B cell (primary cell): ENCODE measurements around the gene ACOXL. TPM values are rescaled to one million over a fixed set of nuclear protein-coding genes. Genes with fewer than 3 reads are reported as not detected.

Experiments
- ATAC-seq: fragments of 200-7000 bp; cut with Tn5 transposase; one replicate; pipeline ENCODE4 v1.10.0; 2021; ENCODE audit warnings: low read depth, mild to moderate bottlenecking, moderate number of reproducible peaks, moderate library complexity
- CTCF ChIA-PET: fragments of 350-600 bp; sonication (Branson Sonifier 250); formaldehyde crosslinking; loops from one replicate; lab custom pipeline; 2021; ENCODE audit warnings: antibody characterized with exemption, inconsistent platforms; lab: Charles Lee
- POLR2A ChIA-PET: fragments of 350-600 bp; sonication (Branson Sonifier 250); formaldehyde crosslinking; loops from one replicate; lab custom pipeline; 2021; ENCODE audit warnings: antibody characterized with exemption; lab: Charles Lee
- DNase-seq: peaks from one replicate; pipeline ENCODE4 v3.0.0; 2013
- H2AFZ ChIP-seq: 2 replicates; pipeline ENCODE4 v1.6.1; 2012; ENCODE audit warnings: mild to moderate bottlenecking, low read depth, low read length; ENCODE audit not compliant: insufficient read depth, poor library complexity, severe bottlenecking
- H3K27ac ChIP-seq, 2 donors: 1 replicate in 1 of 2; 2 replicates in 1 of 2; pipeline ENCODE4 v1.5.1; 2012 to 2013; ENCODE audit warnings: low read length in 2 of 2, mild to moderate bottlenecking in 2 of 2, moderate library complexity in 1 of 2
- H3K27me3 ChIP-seq, 4 experiments: fragments of 200-600 bp in 1 of 4; sonication (generic) in 1 of 4; replicated peaks in 1 of 4; 1 replicate in 2 of 4; 2 replicates in 2 of 4; pipeline versions ENCODE4 v1.6.1 to v1.7.0; 2013 to 2016; ENCODE audit warnings: low read length in 3 of 4, mild to moderate bottlenecking in 2 of 4, mixed read lengths in 1 of 4, moderate library complexity in 1 of 4; ENCODE audit not compliant: insufficient read depth in 4 of 4, control insufficient read depth in 3 of 4; ENCODE audit errors: control extremely low read depth in 1 of 4
- H3K36me3 ChIP-seq, 2 experiments: replicated peaks in 1 of 2; 1 replicate in 1 of 2; 2 replicates in 1 of 2; pipeline versions ENCODE4 v1.6.1 to v1.7.1; 2013; ENCODE audit warnings: low read length in 1 of 2; ENCODE audit not compliant: insufficient read depth in 2 of 2, control insufficient read depth in 1 of 2; ENCODE audit errors: control extremely low read depth in 1 of 2, extremely low read depth in 1 of 2
- H3K4me1 ChIP-seq, 2 donors: fragments of 200-600 bp in 1 of 2; sonication (generic) in 1 of 2; 1 replicate in 1 of 2; 2 replicates in 1 of 2; pipeline versions ENCODE4 v1.5.1 to v1.6.1; 2013 to 2017; ENCODE audit warnings: low read length in 2 of 2; ENCODE audit not compliant: control insufficient read depth in 2 of 2, insufficient read depth in 2 of 2
- H3K4me2 ChIP-seq: replicated peaks from 2 replicates; pipeline ENCODE3; 2012; ENCODE audit warnings: mild to moderate bottlenecking, low read depth, low read length; ENCODE audit not compliant: poor library complexity, severe bottlenecking
- H3K4me3 ChIP-seq, 5 experiments: fragments of 200-600 bp in 1 of 5; sonication (generic) in 1 of 5; 1 replicate in 3 of 5; 2 replicates in 2 of 5; pipeline versions ENCODE4 v1.5.1 to v1.7.0; 2011 to 2016; ENCODE audit warnings: low read length in 4 of 5, mild to moderate bottlenecking in 4 of 5, low read depth in 2 of 5, control low read depth in 1 of 5, moderate library complexity in 1 of 5; ENCODE audit not compliant: insufficient read depth in 1 of 5; ENCODE audit errors: control extremely low read depth in 1 of 5, extremely low read depth in 1 of 5
- H3K79me2 ChIP-seq: fragments of 200-600 bp; sonication (generic); one replicate; pipeline ENCODE4 v1.6.0; 2016; ENCODE audit warnings: low read length; ENCODE audit not compliant: control insufficient read depth, insufficient read depth
- H3K9ac ChIP-seq: fragments of 200-600 bp; sonication (generic); 2 replicates; pipeline ENCODE4 v1.6.1; 2017; ENCODE audit warnings: mild to moderate bottlenecking, low read length, moderate library complexity
- H3K9me3 ChIP-seq, 3 donors: one replicate each; pipeline versions ENCODE4 v1.6.1 to v1.7.1; 2013; ENCODE audit warnings: low read length in 2 of 3; ENCODE audit not compliant: control insufficient read depth in 2 of 3, insufficient read depth in 1 of 3; ENCODE audit errors: control extremely low read depth in 1 of 3
- H4K20me1 ChIP-seq: 2 replicates; pipeline ENCODE4 v1.6.0; 2012; ENCODE audit warnings: mild to moderate bottlenecking, low read length; ENCODE audit not compliant: insufficient read depth, control insufficient read depth, poor library complexity, severe bottlenecking
- H3K27ac Mint-ChIP-seq: one replicate; pipeline ENCODE4 v1.8.0; 2021; ENCODE audit warnings: mixed read lengths
- H3K27me3 Mint-ChIP-seq: one replicate; pipeline ENCODE4 v1.8.0; 2021; ENCODE audit warnings: mixed read lengths
- H3K4me1 Mint-ChIP-seq: one replicate; pipeline ENCODE4 v1.8.0; 2021; ENCODE audit warnings: mixed read lengths
- H3K4me3 Mint-ChIP-seq: one replicate; pipeline ENCODE4 v1.8.0; 2021; ENCODE audit warnings: mixed read lengths
- H3K9me3 Mint-ChIP-seq: one replicate; pipeline ENCODE4 v1.8.0; 2022; ENCODE audit warnings: mixed read lengths; ENCODE audit not compliant: insufficient read depth
- EZH2 ChIP-seq: IDR thresholded peaks from 2 replicates; pipeline ENCODE4 v1.6.1; 2012; ENCODE audit warnings: borderline replicate concordance, low read depth, mild to moderate bottlenecking, moderate library complexity, low read length; ENCODE audit not compliant: insufficient read depth, poor library complexity, severe bottlenecking
- WGBS: methylation state at CpG from one replicate; pipeline ENCODE4 v1.1.5; 2013; ENCODE audit warnings: missing lambda C conversion rate; ENCODE audit not compliant: insufficient coverage; 5-methylcytosine and 5-hydroxymethylcytosine counted together
- intact Hi-C: fragments of 100-400 bp; cut with micrococcal nuclease; formaldehyde crosslinking; loops from one replicate; pipeline ENCODE4 v1.10.0; 2022
- polyA plus RNA-seq: library from polyadenylated mRNA; depleted of rRNA; stranded (reverse); fragments of >200 nt; gene quantifications from 2 replicates; pipeline ENCODE4 v1.2.3, GENCODE V29; 2012
- total RNA-seq, 2 donors: library from RNA; stranded (reverse); fragments of 120-200 nt in 1 of 2; gene quantifications; 1 replicate in 1 of 2; 2 replicates in 1 of 2; pipeline versions ENCODE4 v1.2.3 to v1.2.4, GENCODE V29; 2013 to 2022
- TF ChIP-seq, protein P1 (sequence below): fragments of 200-600 bp; IDR thresholded peaks from one replicate; pipeline ENCODE4 v1.8.0; 2022; ENCODE audit warnings: antibody characterized with exemption, mild to moderate bottlenecking

Gene ACOXL
- total and polyA plus RNA-seq, 2 donors (not counting 1 experiment from before 2014, with no cell fraction given) = 0.06 TPM; not detected in 1

DNA sequence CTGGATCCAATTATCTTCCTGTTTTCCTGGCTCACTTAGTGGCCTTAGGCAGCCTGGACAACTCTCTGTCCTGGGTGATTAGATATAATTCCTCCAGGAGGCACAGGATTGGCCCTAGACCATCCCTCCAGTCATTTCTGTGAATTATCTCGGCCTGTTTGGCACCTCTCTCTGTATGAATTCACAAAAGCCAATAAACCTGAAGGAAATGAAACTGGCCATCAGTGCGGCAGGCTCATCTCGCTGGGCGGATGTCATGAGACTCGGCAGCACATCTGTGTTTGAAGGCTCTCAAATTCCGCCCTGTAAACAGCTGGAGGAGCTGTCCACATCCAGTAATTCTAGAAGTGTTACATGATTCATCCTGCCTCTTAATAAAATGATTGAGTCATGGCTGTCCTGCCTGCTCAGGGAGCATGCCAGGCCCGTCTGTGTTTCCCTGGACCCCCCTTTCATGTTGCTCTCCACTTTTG lies 38.6 kb downstream of the ACOXL start:
- CTCF ChIA-PET = no interaction called here
- Histone ChIP-seq H3K36me3 (no peaks in the 10 kb centered on the region), H3K27me3 (peaks cover 0 to 18% (median 0%) of the 10 kb centered on the region in 4 experiments), H3K9me3 (peaks cover 0 to 9% (median 3%) of the 10 kb centered on the region in 3 donors), H3K27ac (no peak overlapping the region), H3K9ac (no peak overlapping the region), H3K4me1 (no peaks in the 10 kb centered on the region), H4K20me1 (no peaks in the 10 kb centered on the region), H3K79me2 (no peaks in the 10 kb centered on the region), H3K4me2 (no peak overlapping the region), H3K4me3 (no peak overlapping the region), H2AFZ (no peak overlapping the region)
- 72% methylated on average over 7 of the region's 7 CpGs for WGBS
- Mint-ChIP-seq H3K4me3 (no peak overlapping the region), H3K27ac (no peak overlapping the region), H3K9me3 (peaks cover 1% of the 10 kb centered on the region), H3K4me1 (no peaks in the 10 kb centered on the region), H3K27me3 (peaks cover 47% of the 10 kb centered on the region)
- no peak for DNase-seq
- TF ChIP-seq EZH2 = no peak
- TF ChIP-seq, protein P1, sequence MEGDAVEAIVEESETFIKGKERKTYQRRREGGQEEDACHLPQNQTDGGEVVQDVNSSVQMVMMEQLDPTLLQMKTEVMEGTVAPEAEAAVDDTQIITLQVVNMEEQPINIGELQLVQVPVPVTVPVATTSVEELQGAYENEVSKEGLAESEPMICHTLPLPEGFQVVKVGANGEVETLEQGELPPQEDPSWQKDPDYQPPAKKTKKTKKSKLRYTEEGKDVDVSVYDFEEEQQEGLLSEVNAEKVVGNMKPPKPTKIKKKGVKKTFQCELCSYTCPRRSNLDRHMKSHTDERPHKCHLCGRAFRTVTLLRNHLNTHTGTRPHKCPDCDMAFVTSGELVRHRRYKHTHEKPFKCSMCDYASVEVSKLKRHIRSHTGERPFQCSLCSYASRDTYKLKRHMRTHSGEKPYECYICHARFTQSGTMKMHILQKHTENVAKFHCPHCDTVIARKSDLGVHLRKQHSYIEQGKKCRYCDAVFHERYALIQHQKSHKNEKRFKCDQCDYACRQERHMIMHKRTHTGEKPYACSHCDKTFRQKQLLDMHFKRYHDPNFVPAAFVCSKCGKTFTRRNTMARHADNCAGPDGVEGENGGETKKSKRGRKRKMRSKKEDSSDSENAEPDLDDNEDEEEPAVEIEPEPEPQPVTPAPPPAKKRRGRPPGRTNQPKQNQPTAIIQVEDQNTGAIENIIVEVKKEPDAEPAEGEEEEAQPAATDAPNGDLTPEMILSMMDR = no peak
- POLR2A ChIA-PET = no interaction called here
- intact Hi-C loops = no loop called here
- ATAC-seq = no peak

GRCh38 chr2:110771547-110772382 lies 39.4 kb downstream of the ACOXL start:
- Mint-ChIP-seq H3K27ac (no peak overlapping the region), H3K4me1 (no peaks in the 10 kb centered on the region), H3K27me3 (peaks cover 52% of the 10 kb centered on the region), H3K9me3 (no peaks in the 10 kb centered on the region), H3K4me3 (no peak overlapping the region)
- no peak for ATAC-seq
- WGBS = 100% methylated on average over 3 of the region's 5 CpGs
- Histone ChIP-seq H3K4me3 (no peak overlapping the region), H2AFZ (no peak overlapping the region), H3K4me2 (no peak overlapping the region), H4K20me1 (no peaks in the 10 kb centered on the region), H3K9me3 (peaks cover 0 to 4% (median 0%) of the 10 kb centered on the region in 3 donors), H3K9ac (no peak overlapping the region), H3K27ac (no peak overlapping the region), H3K4me1 (no peaks in the 10 kb centered on the region), H3K36me3 (no peaks in the 10 kb centered on the region), H3K79me2 (no peaks in the 10 kb centered on the region), H3K27me3 (peaks cover 0 to 11% (median 0%) of the 10 kb centered on the region in 4 experiments)
- DNase-seq = no peak
- POLR2A ChIA-PET = no interaction called here
- CTCF ChIA-PET = no interaction called here
- intact Hi-C loops = no loop called here
- TF ChIP-seq, protein P1 = no peak
- no peak for TF ChIP-seq EZH2
